ENCODE data around the gene MLLT3.

Gene MLLT3

GRCh38 chr9:20538092-20538491, 84.2 kb downstream of the MLLT3 start:
- Histone ChIP-seq H3K9me2 (replicated peaks; ENCODE audit: insufficient read depth, low read length) (no peaks in the 10 kb centered on the region), H3K79me2 (ENCODE audit: insufficient read depth, low read length) (no peaks in the 10 kb centered on the region), H3K9me3 (ENCODE audit: insufficient read depth, low read length) (peaks cover 21% of the 10 kb centered on the region; the same call in 1 of the 2 replicates), H3K4me3 (ENCODE audit: insufficient read depth, low read length, poor library complexity, severe bottlenecking) (no peak overlapping the region), H3K27me3 (ENCODE audit: low read length) (no peaks in the 10 kb centered on the region), H3K4me2 (ENCODE audit: low read depth, low read length, poor library complexity, severe bottlenecking) (no peak overlapping the region), H3K36me3 (ENCODE audit: low read length) (no peaks in the 10 kb centered on the region), H2AFZ (ENCODE audit: low read depth, low read length, severe bottlenecking) (no peak overlapping the region), H3K27ac (ENCODE audit: low read depth, low read length) (no peak overlapping the region), H3K9ac (ENCODE audit: low read length) (no peak overlapping the region), H3F3A (ENCODE audit: insufficient read depth) (no peaks in the 10 kb centered on the region), H4K20me1 (ENCODE audit: low read depth, low read length) (no peaks in the 10 kb centered on the region)
- no peak for TF ChIP-seq EZH2phosphoT487 (conservative IDR thresholded peaks at IDR 0.05; ENCODE audit: low read length)
- TF ChIP-seq CTCF (IDR thresholded peaks at IDR 0.05; ENCODE audit: insufficient read depth, low read length, poor library complexity, severe bottlenecking): no peak

- Histone ChIP-seq H3K36me3 (ENCODE audit: low read length) (no peaks in the 10 kb centered on the region), H3K4me3 (ENCODE audit: insufficient read depth, low read length, poor library complexity, severe bottlenecking) (no peak overlapping the region), H4K20me1 (ENCODE audit: low read depth, low read length) (no peaks in the 10 kb centered on the region), H3F3A (ENCODE audit: insufficient read depth) (no peaks in the 10 kb centered on the region), H3K9me2 (replicated peaks; ENCODE audit: insufficient read depth, low read length) (no peaks in the 10 kb centered on the region), H3K27me3 (ENCODE audit: low read length) (no peaks in the 10 kb centered on the region), H3K9me3 (ENCODE audit: insufficient read depth, low read length) (peaks cover 21% of the 10 kb centered on the region; the same call in 1 of the 2 replicates), H3K27ac (ENCODE audit: low read depth, low read length) (no peak overlapping the region), H3K9ac (ENCODE audit: low read length) (no peak overlapping the region), H3K79me2 (ENCODE audit: insufficient read depth, low read length) (no peaks in the 10 kb centered on the region), H3K4me2 (ENCODE audit: low read depth, low read length, poor library complexity, severe bottlenecking) (no peak overlapping the region), H2AFZ (ENCODE audit: low read depth, low read length, severe bottlenecking) (no peak overlapping the region)
- no peak for TF ChIP-seq CTCF (IDR thresholded peaks at IDR 0.05; ENCODE audit: insufficient read depth, low read length, poor library complexity, severe bottlenecking)
- no peak for TF ChIP-seq EZH2phosphoT487 (conservative IDR thresholded peaks at IDR 0.05; ENCODE audit: low read length)
Observed at GRCh38 chr9:20537294-20537693, 85.0 kb downstream of the MLLT3 start.

- Histone ChIP-seq H3K9me3 (ENCODE audit: insufficient read depth, low read length) (no peaks in the 10 kb centered on the region), H3K9me2 (replicated peaks; ENCODE audit: insufficient read depth, low read length) (no peaks in the 10 kb centered on the region), H3F3A (ENCODE audit: insufficient read depth) (no peaks in the 10 kb centered on the region), H4K20me1 (ENCODE audit: low read depth, low read length) (0 out of 2 replicates have a peak, but pooled peaks cover 4% of the 10 kb centered on the region), H3K27me3 (ENCODE audit: low read length) (no peaks in the 10 kb centered on the region), H3K27ac (ENCODE audit: low read depth, low read length) (no peak overlapping the region), H3K79me2 (ENCODE audit: insufficient read depth, low read length) (no peaks in the 10 kb centered on the region), H3K36me3 (ENCODE audit: low read length) (no peaks in the 10 kb centered on the region), H2AFZ (ENCODE audit: low read depth, low read length, severe bottlenecking) (no peak overlapping the region), H3K4me3 (ENCODE audit: insufficient read depth, low read length, poor library complexity, severe bottlenecking) (no peak overlapping the region), H3K4me2 (ENCODE audit: low read depth, low read length, poor library complexity, severe bottlenecking) (no peak overlapping the region), H3K9ac (ENCODE audit: low read length) (no peak overlapping the region)
- no peak for TF ChIP-seq CTCF (IDR thresholded peaks at IDR 0.05; ENCODE audit: insufficient read depth, low read length, poor library complexity, severe bottlenecking)
- no peak for TF ChIP-seq EZH2phosphoT487 (conservative IDR thresholded peaks at IDR 0.05; ENCODE audit: low read length)
Observed at GRCh38 chr9:20532584-20532983, 89.7 kb downstream of the MLLT3 start.

Measured in SU-DHL-6 (cell line).